OCI-LY7 (cell line): ENCODE measurements around the gene SETBP1. TPM values are rescaled to one million over a fixed set of nuclear protein-coding genes. Genes with fewer than 3 reads are reported as not detected.

Experiments
- BruUV-seq: library from RNA; stranded (reverse); fragments of 400-500 nt; replicated peaks from 2 replicates; lab custom pipeline; 2021; lab: Mats Ljungman, UMichigan
- CTCF ChIA-PET: fragments of 300-600 bp; sonication (Branson Sonifier 250); formaldehyde crosslinking; loops from one replicate; lab custom pipeline; 2022; ENCODE audit warnings: antibody characterized with exemption; ENCODE audit not compliant: unreplicated experiment; lab: Charles Lee
- POLR2A ChIA-PET: fragments of 300-600 bp; sonication (Branson Sonifier 250); formaldehyde crosslinking; loops from one replicate; lab custom pipeline; 2022; ENCODE audit warnings: antibody characterized with exemption; lab: Charles Lee
- DNase-seq: peaks from one replicate; pipeline ENCODE4 v3.0.0-alpha.2; 2015; ENCODE audit warnings: low spot score
- H2AFZ ChIP-seq: fragments of 200-600 bp; sonication (generic), shearing (Covaris generic); 2 replicates; pipeline ENCODE4 v1.6.1; 2014; ENCODE audit warnings: mild to moderate bottlenecking, antibody characterized with exemption, low read length, moderate library complexity
- H3K27ac ChIP-seq: fragments of 200-600 bp; sonication (generic); 2 replicates; pipeline ENCODE4 v1.5.1; 2014; ENCODE audit warnings: mixed run types, low read depth, mild to moderate bottlenecking, moderate library complexity, low read length, inconsistent platforms; ENCODE audit not compliant: poor library complexity, severe bottlenecking
- H3K36me3 ChIP-seq: fragments of 200-600 bp; sonication (generic); 2 replicates; pipeline ENCODE4 v1.6.1; 2014; ENCODE audit warnings: mild to moderate bottlenecking, antibody characterized with exemption, low read length, moderate library complexity, mixed read lengths; ENCODE audit not compliant: insufficient read depth
- H3K4me1 ChIP-seq: fragments of 200-600 bp; sonication (generic); 2 replicates; pipeline ENCODE4 v1.5.1; 2014; ENCODE audit warnings: mild to moderate bottlenecking, low read length; ENCODE audit not compliant: insufficient read depth, poor library complexity, severe bottlenecking
- H3K4me2 ChIP-seq: fragments of 200-600 bp; sonication (generic); 2 replicates; pipeline ENCODE4 v1.6.1; 2014; ENCODE audit warnings: mild to moderate bottlenecking, low read length
- H3K4me3 ChIP-seq: fragments of 200-600 bp; sonication (generic); 2 replicates; pipeline ENCODE4 v1.5.1; 2014; ENCODE audit warnings: mild to moderate bottlenecking, low read depth, low read length; ENCODE audit not compliant: poor library complexity, severe bottlenecking
- H3K79me2 ChIP-seq: fragments of 200-600 bp; sonication (generic); 2 replicates; pipeline ENCODE4 v1.6.1; 2016; ENCODE audit warnings: low read depth, mild to moderate bottlenecking, low read length, moderate library complexity, mixed read lengths; ENCODE audit not compliant: insufficient read depth
- H3K9me2 ChIP-seq: fragments of 200-600 bp; sonication (generic); 2 replicates; pipeline ENCODE4 v1.6.1; 2016; ENCODE audit warnings: mild to moderate bottlenecking, low read length, mixed read lengths; ENCODE audit not compliant: insufficient read depth
- H3K9me3 ChIP-seq: fragments of 200-600 bp; sonication (generic); 2 replicates; pipeline ENCODE4 v1.6.1; 2014; ENCODE audit warnings: mild to moderate bottlenecking, mixed run types, low read length, mixed read lengths
- H4K20me1 ChIP-seq: fragments of 200-600 bp; sonication (generic); 2 replicates; pipeline ENCODE4 v1.6.1; 2014; ENCODE audit warnings: mild to moderate bottlenecking, antibody characterized with exemption, low read length, moderate library complexity, mixed read lengths; ENCODE audit not compliant: insufficient read depth
- EZH2phosphoT487 ChIP-seq: fragments of 200-600 bp; sonication (generic); IDR thresholded peaks from 2 replicates; pipeline ENCODE4 v1.6.1; 2018; ENCODE audit warnings: low read depth, borderline replicate concordance, mild to moderate bottlenecking, mixed run types, antibody characterized with exemption, low read length, moderate library complexity, mixed read lengths
- intact Hi-C: fragments of 100-400 bp; cut with micrococcal nuclease; formaldehyde crosslinking; loops from one replicate; pipeline ENCODE4 v1.10.0; 2022; ENCODE audit not compliant: unreplicated experiment
- total RNA-seq, 2 experiments: library from RNA; depleted of rRNA in 1 of 2; stranded (reverse); fragments of >200 nt in 1 of 2; shearing (Covaris generic) in 1 of 2; gene quantifications; 2 replicates each; pipeline ENCODE4 v1.2.3, GENCODE V29; 2014 to 2022
- TF ChIP-seq, protein P1 (sequence below): fragments of 200-600 bp; sonication (generic); conservative IDR thresholded peaks from 2 replicates; pipeline ENCODE4 v1.5.1; 2014; ENCODE audit warnings: mild to moderate bottlenecking, antibody characterized with exemption, low read length, moderate library complexity, mixed read lengths

The SETBP1 gene
- total RNA-seq, 2 experiments from 2014 or later: 2.6 to 9.1 TPM

DNA sequence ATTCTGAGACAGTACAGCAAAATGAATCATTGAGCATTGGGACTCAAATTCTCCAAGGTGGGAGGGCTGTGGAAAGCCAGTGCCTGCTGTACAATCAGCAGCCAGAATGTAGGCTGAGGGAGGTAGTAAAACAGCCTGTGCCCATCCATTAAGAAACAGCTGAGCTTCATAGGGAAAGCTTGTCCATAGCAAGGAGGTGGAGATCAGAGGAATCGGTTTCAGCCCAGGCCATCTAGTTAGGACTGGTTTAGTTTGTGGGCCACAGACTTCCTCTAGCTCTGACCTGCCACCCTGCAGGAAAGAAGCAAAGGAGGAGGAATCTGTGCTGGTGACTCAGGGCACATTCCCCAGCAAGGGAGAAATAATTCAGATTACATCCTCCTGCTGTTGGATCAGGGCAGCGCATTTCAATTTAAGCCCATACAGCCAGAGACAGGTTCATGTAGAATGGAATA, 333.4 kb downstream of the SETBP1 start:
- no peak for DNase-seq
- H2AFZ ChIP-seq: no peak overlapping the region
- no peak for TF ChIP-seq EZH2phosphoT487
- TF ChIP-seq, protein P1, sequence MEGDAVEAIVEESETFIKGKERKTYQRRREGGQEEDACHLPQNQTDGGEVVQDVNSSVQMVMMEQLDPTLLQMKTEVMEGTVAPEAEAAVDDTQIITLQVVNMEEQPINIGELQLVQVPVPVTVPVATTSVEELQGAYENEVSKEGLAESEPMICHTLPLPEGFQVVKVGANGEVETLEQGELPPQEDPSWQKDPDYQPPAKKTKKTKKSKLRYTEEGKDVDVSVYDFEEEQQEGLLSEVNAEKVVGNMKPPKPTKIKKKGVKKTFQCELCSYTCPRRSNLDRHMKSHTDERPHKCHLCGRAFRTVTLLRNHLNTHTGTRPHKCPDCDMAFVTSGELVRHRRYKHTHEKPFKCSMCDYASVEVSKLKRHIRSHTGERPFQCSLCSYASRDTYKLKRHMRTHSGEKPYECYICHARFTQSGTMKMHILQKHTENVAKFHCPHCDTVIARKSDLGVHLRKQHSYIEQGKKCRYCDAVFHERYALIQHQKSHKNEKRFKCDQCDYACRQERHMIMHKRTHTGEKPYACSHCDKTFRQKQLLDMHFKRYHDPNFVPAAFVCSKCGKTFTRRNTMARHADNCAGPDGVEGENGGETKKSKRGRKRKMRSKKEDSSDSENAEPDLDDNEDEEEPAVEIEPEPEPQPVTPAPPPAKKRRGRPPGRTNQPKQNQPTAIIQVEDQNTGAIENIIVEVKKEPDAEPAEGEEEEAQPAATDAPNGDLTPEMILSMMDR: no peak
- no TSS peak for BruUV-seq
- no peaks in the 10 kb centered on the region for H3K79me2 ChIP-seq
- H3K4me3 ChIP-seq: no peak overlapping the region
- intact Hi-C loops: no loop called here
- ChIA-PET CTCF (no interaction called here), POLR2A (no interaction called here)
- no peak overlapping the region for H3K27ac ChIP-seq
- H3K36me3 ChIP-seq: no peaks in the 10 kb centered on the region
- H3K9me2 ChIP-seq: no peaks in the 10 kb centered on the region
- no peaks in the 10 kb centered on the region for H3K9me3 ChIP-seq
- H3K4me2 ChIP-seq: no peak overlapping the region
- H4K20me1 ChIP-seq: no peaks in the 10 kb centered on the region
- no peaks in the 10 kb centered on the region for H3K4me1 ChIP-seq

DNA sequence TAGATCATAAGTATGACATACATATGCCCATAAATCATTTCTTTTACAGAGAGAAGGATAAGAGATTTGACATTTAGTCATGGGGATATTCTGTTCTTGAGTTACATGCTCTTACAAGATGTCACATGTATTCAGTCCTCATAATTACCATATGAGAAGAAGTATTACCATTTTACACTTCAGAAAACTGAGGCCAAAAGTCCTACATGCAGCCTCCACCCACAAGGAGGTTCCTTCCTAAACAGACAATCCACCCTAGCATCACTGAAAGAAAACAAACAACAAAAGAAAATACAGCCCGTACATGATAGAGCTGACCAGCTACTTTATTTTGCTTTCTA, 335.1 kb downstream of the SETBP1 start:
- Histone ChIP-seq H3K4me3 (no peak overlapping the region), H3K4me2 (no peak overlapping the region), H3K79me2 (no peaks in the 10 kb centered on the region), H3K36me3 (no peaks in the 10 kb centered on the region), H3K27ac (no peak overlapping the region), H4K20me1 (no peaks in the 10 kb centered on the region), H3K4me1 (no peaks in the 10 kb centered on the region), H3K9me3 (no peaks in the 10 kb centered on the region), H3K9me2 (no peaks in the 10 kb centered on the region), H2AFZ (no peak overlapping the region)
- DNase-seq: no peak
- POLR2A ChIA-PET: no interaction called here
- intact Hi-C loops: no loop called here
- TF ChIP-seq EZH2phosphoT487: no peak
- TF ChIP-seq, protein P1: no peak
- CTCF ChIA-PET: no interaction called here
- BruUV-seq: no TSS peak

DNA sequence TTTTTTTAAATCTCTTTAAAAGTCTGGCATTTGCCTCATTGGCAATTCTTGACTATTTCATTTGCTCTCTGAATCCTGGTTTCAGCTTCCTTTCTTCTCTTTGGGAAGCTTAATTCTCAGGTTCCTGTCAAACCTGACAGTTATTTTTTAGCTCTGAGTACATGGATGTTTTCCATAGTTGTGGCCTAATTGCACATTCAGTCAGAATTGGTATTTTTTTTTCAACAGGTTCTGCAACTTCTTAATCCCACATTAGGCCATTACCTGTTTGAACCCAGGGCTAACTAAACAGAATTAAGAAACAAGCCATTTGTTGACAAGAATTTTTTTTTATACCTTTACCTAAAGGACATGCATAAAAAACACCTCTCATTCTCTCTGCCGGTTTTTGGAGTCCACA, 338.8 kb downstream of the SETBP1 start:
- H3K9me2 ChIP-seq: no peaks in the 10 kb centered on the region
- no TSS peak for BruUV-seq
- no peaks in the 10 kb centered on the region for H3K9me3 ChIP-seq
- CTCF ChIA-PET: no interaction called here
- no peaks in the 10 kb centered on the region for H3K4me1 ChIP-seq
- no peaks in the 10 kb centered on the region for H3K79me2 ChIP-seq
- H3K36me3 ChIP-seq: no peaks in the 10 kb centered on the region
- H3K4me3 ChIP-seq: no peak overlapping the region
- DNase-seq: no peak
- no peaks in the 10 kb centered on the region for H4K20me1 ChIP-seq
- POLR2A ChIA-PET: interaction anchor here (0.7 kb wide), 1 partner anchor 55 kb away, joined by 3 read pairs; no protein-coding TSS in a partner anchor
- no peak overlapping the region for H3K4me2 ChIP-seq
- intact Hi-C loops: no loop called here
- no peak overlapping the region for H3K27ac ChIP-seq
- no peak for TF ChIP-seq EZH2phosphoT487
- TF ChIP-seq, protein P1: no peak
- H2AFZ ChIP-seq: no peak overlapping the region
